NCI-H82 treated with DMSO at 0.1 percent for 48 hours (cell line): ENCODE measurements around the gene PTPRF.
"Not testable (repeated sequence)": the region's sequence is repeated elsewhere in the genome, so short reads cannot be mapped to it uniquely, and the experiment has no call there.

ENCODE experiments used
- DNase-seq: peaks from one replicate; lab custom pipeline; 2025; ENCODE audit not compliant: unreplicated experiment; lab: John Stamatoyannopoulos, UW

Gene PTPRF

GRCh38 chr1:43530483-43531106 lies at the start of gene PTPRF:
Gene PTPRF, plus strand, starts transcription at chr1:43530883. Its CDS starts 14,193 bp downstream, at chr1:43545076.
- peak; percentile 47 for DNase-seq

GRCh38 chr1:43481491-43481890 lies 49.2 kb upstream of the PTPRF start:
- no peak for DNase-seq

GRCh38 chr1:43482215-43482614 lies 48.5 kb upstream of the PTPRF start:
- DNase-seq = no peak

GRCh38 chr1:43484367-43484766 lies 46.3 kb upstream of the PTPRF start:
- no peak for DNase-seq

- DNase-seq = no peak
Measured at GRCh38 chr1:43488165-43488564, 42.5 kb upstream of the PTPRF start.

GRCh38 chr1:43491061-43491460 lies 39.6 kb upstream of the PTPRF start:
- no peak for DNase-seq

- no peak for DNase-seq
Measured at GRCh38 chr1:43492826-43493225, 37.9 kb upstream of the PTPRF start.

GRCh38 chr1:43493661-43494450 lies 36.8 kb upstream of the PTPRF start:
- peak; percentile 29 for DNase-seq

GRCh38 chr1:43495204-43495603 lies 35.5 kb upstream of the PTPRF start:
- no peak for DNase-seq

GRCh38 chr1:43499898-43500297 lies 30.8 kb upstream of the PTPRF start:
- DNase-seq = no peak

GRCh38 chr1:43501806-43502205 lies 28.9 kb upstream of the PTPRF start:
- not testable (repeated sequence) for DNase-seq

- no peak for DNase-seq
Measured at GRCh38 chr1:43503534-43503933, 27.1 kb upstream of the PTPRF start.

GRCh38 chr1:43505077-43505780 lies 25.5 kb upstream of the PTPRF start:
- no peak for DNase-seq

- DNase-seq = no peak
Measured at GRCh38 chr1:43506233-43506632, 24.4 kb upstream of the PTPRF start.

- DNase-seq = no peak
Measured at GRCh38 chr1:43507296-43508295, 23.1 kb upstream of the PTPRF start.

- DNase-seq = peak; percentile 55
Measured at GRCh38 chr1:43509007-43509739, 21.5 kb upstream of the PTPRF start.

- no peak for DNase-seq
Measured at GRCh38 chr1:43509740-43510375, 20.8 kb upstream of the PTPRF start.

GRCh38 chr1:43510621-43511020 lies 20.1 kb upstream of the PTPRF start:
- no peak for DNase-seq

GRCh38 chr1:43511394-43511793 lies 19.3 kb upstream of the PTPRF start:
- DNase-seq = no peak

- no peak for DNase-seq
Measured at GRCh38 chr1:43512133-43512532, 18.6 kb upstream of the PTPRF start.
